H1 (cell line): ENCODE data around the gene APOBEC3H. TPM values are rescaled to one million over a fixed set of nuclear protein-coding genes. Genes with fewer than 3 reads are reported as not detected.

Experiments used
- CTCF ChIA-PET: fragments of 300-600 bp; sonication (Branson Sonifier 250); formaldehyde crosslinking; loops from one replicate; lab custom pipeline; 2021; ENCODE audit not compliant: partially characterized antibody; lab: Charles Lee
- POLR2A ChIA-PET: fragments of 300-600 bp; sonication (Branson Sonifier 250); formaldehyde crosslinking; loops from one replicate; lab custom pipeline; 2021; ENCODE audit warnings: inconsistent platforms; ENCODE audit not compliant: partially characterized antibody; lab: Charles Lee
- DNase-seq, 2 experiments: peaks; one replicate each; pipeline versions ENCODE4 v3.0.0 to v3.0.0-alpha.2; 2010 to 2022; ENCODE audit warnings: low spot score in 2 of 2, low read depth in 1 of 2, mixed read lengths in 1 of 2
- FAIRE-seq: peaks from 2 replicates; lab custom pipeline; 2011; peaks lifted over from hg19 to GRCh38; lab: Jason Lieb, UNC
- H2AFZ ChIP-seq: 2 replicates; pipeline ENCODE4 v1.8.1; 2012; ENCODE audit warnings: low read length, inconsistent platforms
- H2AK5ac ChIP-seq: 2 replicates; pipeline ENCODE4 v1.6.1; 2013; ENCODE audit warnings: low read depth, low read length
- H2BK120ac ChIP-seq: replicated peaks from 2 replicates; pipeline ENCODE3; 2013; ENCODE audit warnings: low read depth, low read length, inconsistent platforms
- H2BK12ac ChIP-seq: 2 replicates; pipeline ENCODE4 v1.6.1; 2013; ENCODE audit warnings: low read depth, low read length
- H2BK15ac ChIP-seq: 2 replicates; pipeline ENCODE4 v1.6.1; 2013; ENCODE audit warnings: low read length
- H2BK20ac ChIP-seq: 2 replicates; pipeline ENCODE4 v1.6.1; 2013; ENCODE audit warnings: low read length
- H2BK5ac ChIP-seq: 2 replicates; pipeline ENCODE4 v1.6.1; 2013; ENCODE audit warnings: low read depth, low read length
- H3K14ac ChIP-seq: 2 replicates; pipeline ENCODE4 v1.6.1; 2013; ENCODE audit warnings: inconsistent platforms; ENCODE audit not compliant: insufficient read length
- H3K18ac ChIP-seq: 2 replicates; pipeline ENCODE4 v1.6.1; 2013; ENCODE audit warnings: low read length; ENCODE audit errors: extremely low read depth
- H3K23ac ChIP-seq: 2 replicates; pipeline ENCODE4 v1.6.1; 2013; ENCODE audit warnings: inconsistent platforms; ENCODE audit not compliant: insufficient read length
- H3K23me2 ChIP-seq: 2 replicates; pipeline ENCODE4 v1.6.1; 2013; ENCODE audit warnings: low read depth, low read length
- H3K27ac ChIP-seq: 2 replicates; pipeline ENCODE4 v1.6.1; 2011; ENCODE audit warnings: low read depth, low read length, inconsistent platforms
- H3K27me3 ChIP-seq, 4 experiments: replicated peaks in 1 of 4; 1 replicate in 1 of 4; 2 replicates in 3 of 4; pipeline versions ENCODE4 v1.6.1 to v1.8.1; 2011 to 2013; ENCODE audit warnings: low read length in 3 of 4, mild to moderate bottlenecking in 3 of 4, inconsistent platforms in 2 of 4, mixed read lengths in 2 of 4, moderate library complexity in 1 of 4; ENCODE audit not compliant: control insufficient read depth in 3 of 4, insufficient read depth in 3 of 4; ENCODE audit errors: extremely low read depth in 1 of 4
- H3K36me3 ChIP-seq, 4 experiments: 2 replicates each; pipeline versions ENCODE4 v1.6.1 to v1.8.1; 2011 to 2013; ENCODE audit warnings: mild to moderate bottlenecking in 4 of 4, low read length in 3 of 4, moderate library complexity in 2 of 4, control low read depth in 1 of 4, inconsistent platforms in 1 of 4; ENCODE audit not compliant: insufficient read depth in 4 of 4, control insufficient read depth in 2 of 4
- H3K4ac ChIP-seq: replicated peaks from 2 replicates; pipeline ENCODE3; 2013; ENCODE audit warnings: low read length, low read depth, mixed read lengths, inconsistent platforms; ENCODE audit not compliant: insufficient read length
- H3K4me1 ChIP-seq, 4 experiments: replicated peaks in 1 of 4; 1 replicate in 1 of 4; 2 replicates in 3 of 4; pipeline versions ENCODE4 v1.6.1 to v1.8.1; 2011 to 2013; ENCODE audit warnings: low read length in 3 of 4, inconsistent platforms in 2 of 4, mixed read lengths in 1 of 4; ENCODE audit not compliant: insufficient read depth in 4 of 4, control insufficient read depth in 3 of 4
- H3K4me2 ChIP-seq, 2 experiments: 2 replicates each; pipeline versions ENCODE4 v1.6.1 to v1.8.1; 2011 to 2013; ENCODE audit warnings: low read depth in 2 of 2, low read length in 2 of 2, control low read depth in 1 of 2, inconsistent platforms in 1 of 2, mild to moderate bottlenecking in 1 of 2; ENCODE audit not compliant: insufficient read depth in 1 of 2
- H3K4me3 ChIP-seq, 4 experiments: fragments of 200-600, 300-600 bp in 1 of 4; sonication (generic), shearing (Covaris generic), sonication (Bioruptor Twin) in 1 of 4; 2 replicates each; pipeline versions ENCODE4 v1.5.1 to v1.8.1; 2011 to 2016; ENCODE audit warnings: low read length in 4 of 4, low read depth in 3 of 4, control low read depth in 2 of 4, inconsistent platforms in 2 of 4, mild to moderate bottlenecking in 2 of 4, mixed read lengths in 1 of 4, moderate library complexity in 1 of 4; ENCODE audit not compliant: insufficient read depth in 2 of 4; ENCODE audit errors: extremely low read depth in 1 of 4
- H3K56ac ChIP-seq: replicated peaks from 2 replicates; pipeline ENCODE3; 2013; ENCODE audit warnings: low read depth, mild to moderate bottlenecking, mixed read lengths, low read length, inconsistent platforms; ENCODE audit not compliant: insufficient read length
- H3K79me1 ChIP-seq: 2 replicates; pipeline ENCODE4 v1.6.1; 2013; ENCODE audit warnings: low read depth, low read length, control low read depth
- H3K79me2 ChIP-seq, 2 experiments: 2 replicates each; pipeline versions ENCODE4 v1.6.1 to v1.8.1; 2012 to 2013; ENCODE audit warnings: low read length in 2 of 2, mild to moderate bottlenecking in 2 of 2, inconsistent platforms in 1 of 2; ENCODE audit not compliant: insufficient read depth in 2 of 2, control insufficient read depth in 1 of 2
- H3K9ac ChIP-seq, 4 experiments: replicated peaks in 1 of 4; 1 replicate in 1 of 4; 2 replicates in 3 of 4; pipeline versions ENCODE4 v1.6.1 to v1.8.1; 2011 to 2013; ENCODE audit warnings: low read depth in 3 of 4, low read length in 3 of 4, control low read depth in 2 of 4, mild to moderate bottlenecking in 2 of 4, moderate library complexity in 2 of 4, inconsistent platforms in 1 of 4; ENCODE audit errors: extremely low read depth in 1 of 4
- H3K9me3 ChIP-seq, 2 experiments: 2 replicates each; pipeline versions ENCODE4 v1.6.1 to v1.8.1; 2012 to 2013; ENCODE audit warnings: mild to moderate bottlenecking in 2 of 2, moderate library complexity in 2 of 2, control low read depth in 1 of 2, inconsistent platforms in 1 of 2, low read depth in 1 of 2, low read length in 1 of 2, mixed read lengths in 1 of 2; ENCODE audit not compliant: insufficient read depth in 2 of 2
- H4K20me1 ChIP-seq, 2 experiments: replicated peaks in 1 of 2; 2 replicates each; pipeline versions ENCODE3 to v1.8.1; 2011 to 2013; ENCODE audit warnings: inconsistent platforms in 2 of 2, low read length in 2 of 2, mild to moderate bottlenecking in 1 of 2; ENCODE audit not compliant: insufficient read depth in 2 of 2, control insufficient read depth in 1 of 2
- H4K5ac ChIP-seq: 2 replicates; pipeline ENCODE4 v1.6.1; 2013; ENCODE audit warnings: low read length, low read depth, mixed read lengths, inconsistent platforms; ENCODE audit not compliant: insufficient read length
- H4K8ac ChIP-seq: 2 replicates; pipeline ENCODE4 v1.8.0; 2013; ENCODE audit warnings: mild to moderate bottlenecking, moderate library complexity, low read length, inconsistent platforms; ENCODE audit not compliant: insufficient read depth; ENCODE audit errors: extremely low read depth
- H4K91ac ChIP-seq: replicated peaks from 2 replicates; pipeline ENCODE3; 2013; ENCODE audit warnings: low read length, mixed read lengths, inconsistent platforms; ENCODE audit not compliant: insufficient read length
- POLR2AphosphoS5 ChIP-seq: IDR thresholded peaks from 2 replicates; pipeline ENCODE4 v1.6.1; 2011; ENCODE audit warnings: low read depth, low read length
- WGBS, 2 experiments: shearing (Covaris generic) in 1 of 2; methylation state at CpG; one replicate each; pipeline versions ENCODE4 v1.1.6 to v1.1.7; 2013 to 2015; ENCODE audit warnings: low lambda C conversion rate in 2 of 2, mixed read lengths in 2 of 2, inconsistent platforms in 1 of 2, low coverage in 1 of 2, missing lambda C conversion rate in 1 of 2; ENCODE audit not compliant: insufficient replicate concordance in 2 of 2, insufficient coverage in 1 of 2, insufficient read length in 1 of 2; ENCODE audit errors: extremely low coverage in 1 of 2, missing lambda C conversion rate in 1 of 2; 5-methylcytosine and 5-hydroxymethylcytosine counted together
- polyA plus RNA-seq, 7 experiments: library from polyadenylated mRNA; depleted of rRNA in 3 of 7; stranded (reverse) in 5 of 7; unstranded in 2 of 7; fragments of >200 nt in 5 of 7; fragments of 200-250 nt in 2 of 7; gene quantifications; 1 replicate in 5 of 7; 2 replicates in 1 of 7; 4 replicates in 1 of 7; pipeline versions ENCODE4 v1.2.1 to v1.2.3, GENCODE V29; 2011 to 2013; ENCODE audit warnings: missing spikeins in 2 of 7, mixed read lengths in 2 of 7
- total RNA-seq: library from RNA; stranded (reverse); fragmentation: NEBNext Ultra II Directional; extraction: Animal tissue kit (Norgen Biotek cat#: 25700); gene quantifications from 2 replicates; pipeline ENCODE4 v1.2.1, GENCODE V29; 2021
- TF ChIP-seq, protein P1 (sequence below): IDR thresholded peaks from 2 replicates; pipeline ENCODE4 v1.6.1; 2011; ENCODE audit warnings: low read length, improper control_type of control experiment

Gene APOBEC3H
- total and polyA plus RNA-seq, 2 of the 8 experiments (the other 6 are each of a cell fraction or from before 2014, with no cell fraction given) = 0.47 to 0.56 TPM

DNA sequence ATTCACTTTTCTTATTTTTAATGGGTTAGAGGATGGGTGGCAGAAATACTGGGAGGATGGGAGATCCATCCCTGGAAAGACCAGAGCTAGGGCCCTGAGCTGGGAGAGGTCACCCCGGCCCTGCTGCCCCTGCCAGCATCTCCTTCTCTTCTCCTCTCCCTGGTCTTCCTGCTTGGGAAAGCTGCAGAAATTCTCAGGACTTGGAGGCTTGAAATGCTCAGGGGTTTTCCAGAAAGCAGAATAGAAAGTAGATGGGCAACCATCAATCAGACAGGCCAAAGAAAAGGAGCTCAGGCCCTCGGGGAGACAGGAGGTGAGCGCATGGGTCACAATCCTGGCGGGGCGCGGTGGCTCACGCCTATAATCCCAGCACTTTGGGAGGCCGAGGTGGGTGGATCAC, 1.5 kb downstream of the APOBEC3H start:
- H3K36me3 ChIP-seq = no peaks in the 10 kb centered on the region
- no peak overlapping the region for H3K9ac ChIP-seq
- H3K79me2 ChIP-seq = no peaks in the 10 kb centered on the region
- H2BK20ac ChIP-seq = 0 out of 2 replicates have a peak overlapping the region, but pooled peaks have one; percentile 1
- H3K23ac ChIP-seq = no peak overlapping the region
- no peak overlapping the region for H3K14ac ChIP-seq
- H2BK15ac ChIP-seq = no peak overlapping the region
- no peaks in the 10 kb centered on the region for H3K9me3 ChIP-seq
- H2BK120ac ChIP-seq = no peak overlapping the region
- no peak overlapping the region for H3K4ac ChIP-seq
- no peak overlapping the region for H3K56ac ChIP-seq
- no peak overlapping the region for H3K4me2 ChIP-seq
- H3K27me3 ChIP-seq = no peaks in the 10 kb centered on the region
- peaks cover 0 to 24% (median 9%) of the 10 kb centered on the region in 4 experiments; a peak in 6 of 7 replicates for H3K4me1 ChIP-seq
- ChIA-PET POLR2A (interaction anchor here (1.0 to 1.6 kb wide), 6 partner anchors 10 to 213 kb away, joined by 3 to 8 read pairs (median 3); no protein-coding TSS in a partner anchor), CTCF (interaction anchor here (0.9 to 2.9 kb wide), 13 partner anchors 10 to 463 kb away, joined by 3 to 10 read pairs (median 4); no protein-coding TSS in a partner anchor)
- TF ChIP-seq POLR2AphosphoS5 = no peak
- TF ChIP-seq, protein P1, sequence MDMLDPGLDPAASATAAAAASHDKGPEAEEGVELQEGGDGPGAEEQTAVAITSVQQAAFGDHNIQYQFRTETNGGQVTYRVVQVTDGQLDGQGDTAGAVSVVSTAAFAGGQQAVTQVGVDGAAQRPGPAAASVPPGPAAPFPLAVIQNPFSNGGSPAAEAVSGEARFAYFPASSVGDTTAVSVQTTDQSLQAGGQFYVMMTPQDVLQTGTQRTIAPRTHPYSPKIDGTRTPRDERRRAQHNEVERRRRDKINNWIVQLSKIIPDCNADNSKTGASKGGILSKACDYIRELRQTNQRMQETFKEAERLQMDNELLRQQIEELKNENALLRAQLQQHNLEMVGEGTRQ = no peak
- H4K5ac ChIP-seq = no peak overlapping the region
- 92% methylated on average over 8 of the region's 8 CpGs; no CpG with 5 or more reads in 1 of the 2 experiments for WGBS, 2 experiments
- H2BK5ac ChIP-seq = no peak overlapping the region
- FAIRE-seq (no peak), DNase-seq (no peak)
- peak overlapping the region; percentile 67 for H4K91ac ChIP-seq
- H3K79me1 ChIP-seq = no peaks in the 10 kb centered on the region
- no peak overlapping the region for H3K27ac ChIP-seq
- no peak overlapping the region for H2BK12ac ChIP-seq
- peak overlapping the region; percentile 51; the same call in 1 of the 2 replicates for H3K18ac ChIP-seq
- no peak overlapping the region for H2AK5ac ChIP-seq
- H3K4me3 ChIP-seq = no peak overlapping the region
- no peak overlapping the region for H2AFZ ChIP-seq
- H3K23me2 ChIP-seq = no peaks in the 10 kb centered on the region
- H4K8ac ChIP-seq = no peak overlapping the region
- no peaks in the 10 kb centered on the region for H4K20me1 ChIP-seq
